DMS79 treated with DMSO at 0.1 percent for 48 hours (cell line): ENCODE measurements around the gene IGFBPL1.

ENCODE experiments used
- DNase-seq: peaks from one replicate; lab custom pipeline; 2025; lab: John Stamatoyannopoulos, UW

IGFBPL1 gene

GRCh38 chr9:38432922-38433510 is 8.8 kb upstream of the IGFBPL1 start:
- DNase-seq: peak; percentile 19

GRCh38 chr9:38431116-38431515 is 6.9 kb upstream of the IGFBPL1 start:
- no peak for DNase-seq

- no peak for DNase-seq
These were observed 3.8 kb upstream of the IGFBPL1 start for GRCh38 chr9:38428062-38428461.

- DNase-seq: peak; percentile 53
These were observed 664 bp upstream of the IGFBPL1 start for GRCh38 chr9:38424918-38425317.

- DNase-seq: no peak
These were observed 831 bp downstream of the IGFBPL1 start for GRCh38 chr9:38423273-38423972.

- no peak for DNase-seq
These were observed 1.5 kb downstream of the IGFBPL1 start for GRCh38 chr9:38422555-38423260.

GRCh38 chr9:38421498-38422211 is 2.6 kb downstream of the IGFBPL1 start:
- DNase-seq: peak; percentile 68

GRCh38 chr9:38419181-38419580 is 5.1 kb downstream of the IGFBPL1 start:
- DNase-seq: peak; percentile 72

GRCh38 chr9:38418366-38418765 is 5.9 kb downstream of the IGFBPL1 start:
- DNase-seq: peak; percentile 12

GRCh38 chr9:38417003-38417945 is 7.0 kb downstream of the IGFBPL1 start:
- DNase-seq: peak; percentile 85

- no peak for DNase-seq
These were observed 7.8 kb downstream of the IGFBPL1 start for GRCh38 chr9:38416461-38416860.

- DNase-seq: no peak
These were observed 8.4 kb downstream of the IGFBPL1 start for GRCh38 chr9:38415856-38416255.

- no peak for DNase-seq
These were observed 10.1 kb downstream of the IGFBPL1 start for GRCh38 chr9:38414040-38414723.

- no peak for DNase-seq
These were observed 11.0 kb downstream of the IGFBPL1 start for GRCh38 chr9:38413283-38413682.

- DNase-seq: no peak
These were observed 11.5 kb downstream of the IGFBPL1 start for GRCh38 chr9:38412751-38413150.

- no peak for DNase-seq
These were observed 15.5 kb downstream of the IGFBPL1 start for GRCh38 chr9:38408719-38409118.

GRCh38 chr9:38406476-38407186 is 17.6 kb downstream of the IGFBPL1 start:
- peak; percentile 87 for DNase-seq

GRCh38 chr9:38405785-38406184 is 18.5 kb downstream of the IGFBPL1 start:
- DNase-seq: no peak

- peak; percentile 65 for DNase-seq
These were observed 19.9 kb downstream of the IGFBPL1 start for GRCh38 chr9:38404314-38404713.

GRCh38 chr9:38401994-38402393 is 22.3 kb downstream of the IGFBPL1 start:
- no peak for DNase-seq
